ENCODE results near the gene HPS5. TPM values are rescaled to one million over a fixed set of nuclear protein-coding genes. Genes with fewer than 3 reads are reported as not detected.

Gene HPS5
- total RNA-seq, 1 experiment from 2014 or later, result 15.4 TPM

DNA sequence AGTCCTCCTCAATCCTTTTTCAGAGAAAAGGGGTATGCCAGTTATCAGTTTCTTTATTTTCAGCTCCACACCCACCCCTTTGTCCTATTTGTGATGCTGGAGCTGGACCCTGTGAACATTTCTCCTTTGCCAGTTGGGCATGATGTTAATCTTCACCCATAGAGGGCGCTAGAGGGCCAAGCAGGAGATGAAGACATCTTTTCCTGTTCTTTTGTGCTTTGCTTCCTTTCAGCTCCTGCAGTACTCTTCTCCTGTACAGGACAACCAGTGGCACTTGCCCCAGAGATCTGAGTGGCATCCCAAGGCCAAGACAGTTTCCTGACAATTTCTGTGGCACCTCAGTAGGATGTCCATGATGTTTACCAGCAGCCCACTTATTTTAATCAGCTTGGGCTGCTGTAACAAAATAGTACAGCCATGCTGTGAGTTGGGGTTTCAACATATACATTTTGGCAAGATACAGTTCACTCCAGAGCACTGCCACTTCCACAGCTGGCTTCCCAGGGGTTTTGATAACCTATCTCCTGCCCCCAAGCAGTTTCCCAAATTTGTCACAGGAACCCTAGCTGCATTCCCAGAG, 78.1 kb downstream of the HPS5 start:
- Histone ChIP-seq H3K27ac (ENCODE audit: insufficient read length, low read depth, low read length) (no peak overlapping the region), H3K23ac (ENCODE audit: insufficient read length, low read depth, low read length) (no peak overlapping the region), H2AFZ (ENCODE audit: low read length) (no peak overlapping the region), H3K4me1 (ENCODE audit: insufficient read depth, low read length) (no peaks in the 10 kb centered on the region), H3K18ac (ENCODE audit: insufficient read length, low read depth, low read length) (no peak overlapping the region), H4K8ac (replicated peaks; ENCODE audit: insufficient read length, low read depth, low read length) (no peak overlapping the region), H3K27me3 (ENCODE audit: insufficient read depth, low read length) (no peaks in the 10 kb centered on the region), H3K4me2 (ENCODE audit: insufficient read depth, insufficient read length, low read length) (no peak overlapping the region), H3K4ac (ENCODE audit: low read depth, low read length) (no peak overlapping the region), H3K23me2 (ENCODE audit: insufficient read length, low read depth, low read length, poor library complexity, severe bottlenecking) (no peaks in the 10 kb centered on the region), H2BK12ac (ENCODE audit: insufficient read length, low read depth, low read length) (no peak overlapping the region), H3K9ac (ENCODE audit: extremely low read depth, insufficient read length, low read length) (no peak overlapping the region), H3K14ac (ENCODE audit: insufficient read depth, low read length) (no peak overlapping the region), H4K20me1 (ENCODE audit: control insufficient read depth, insufficient read depth, insufficient read length) (no peaks in the 10 kb centered on the region), H4K5ac (ENCODE audit: insufficient read length, low read depth, low read length) (no peak overlapping the region), H2BK20ac (ENCODE audit: low read depth, low read length, poor library complexity, severe bottlenecking) (no peak overlapping the region), H2BK15ac (ENCODE audit: low read depth, low read length) (no peak overlapping the region), H2BK120ac (ENCODE audit: low read depth, low read length, poor library complexity, severe bottlenecking) (no peak overlapping the region), H3K56ac (ENCODE audit: insufficient read length, low read depth, low read length) (no peak overlapping the region), H2BK5ac (ENCODE audit: insufficient read length, low read length) (no peak overlapping the region), H3K79me1 (ENCODE audit: insufficient read depth, low read depth, low read length, poor library complexity, severe bottlenecking) (no peaks in the 10 kb centered on the region), H3K79me2 (ENCODE audit: insufficient read depth, low read length) (no peaks in the 10 kb centered on the region), H3K9me3 (ENCODE audit: control insufficient read depth, low read depth, low read length) (no peaks in the 10 kb centered on the region), H4K91ac (ENCODE audit: insufficient read length, low read depth, low read length) (no peak overlapping the region), H2AK5ac (ENCODE audit: insufficient read length, low read length) (no peak overlapping the region), H3T11ph (ENCODE audit: low read length) (no peak overlapping the region)
- TF ChIP-seq CTCF (conservative IDR thresholded peaks at IDR 0.05), result peak; percentile 89
- no CpG with 5 or more reads among the region's 1 CpG for WGBS (ENCODE audit: extremely low coverage, insufficient read length, low lambda C conversion rate)
- no peak overlapping the region for H3K4me3 Mint-ChIP-seq
- no peak overlapping the region for H3K27ac Mint-ChIP-seq
- peak; percentile 69 for DNase-seq
- H3K36me3 Mint-ChIP-seq (ENCODE audit: insufficient read depth in 1 of 3, low read depth in 3 of 3), result peaks cover 0 to 4% (median 0%) of the 10 kb centered on the region in 3 experiments; a peak in 1 of 7 replicates
- peaks cover 6 to 13% of the 10 kb centered on the region in 2 experiments for H3K9me3 Mint-ChIP-seq
- H3K27me3 Mint-ChIP-seq (ENCODE audit: low read depth), result peaks cover 9% of the 10 kb centered on the region; the same call in 1 of the 2 replicates
- H3K4me1 Mint-ChIP-seq, result peaks cover 0 to 2% of the 10 kb centered on the region in 2 experiments; a peak in 1 of 4 replicates

Measured in H9 (cell line).